GM19324 (cell line): Measurements from ENCODE around the gene COL25A1.

Experiments used
- ATAC-seq: cut with Tn5 transposase; IDR thresholded peaks from one replicate; pipeline ENCODE4 v1.9.1; 2021; ENCODE audit warnings: mild to moderate bottlenecking, moderate library complexity; ENCODE audit not compliant: unreplicated experiment, low FRiP score

Gene COL25A1

DNA sequence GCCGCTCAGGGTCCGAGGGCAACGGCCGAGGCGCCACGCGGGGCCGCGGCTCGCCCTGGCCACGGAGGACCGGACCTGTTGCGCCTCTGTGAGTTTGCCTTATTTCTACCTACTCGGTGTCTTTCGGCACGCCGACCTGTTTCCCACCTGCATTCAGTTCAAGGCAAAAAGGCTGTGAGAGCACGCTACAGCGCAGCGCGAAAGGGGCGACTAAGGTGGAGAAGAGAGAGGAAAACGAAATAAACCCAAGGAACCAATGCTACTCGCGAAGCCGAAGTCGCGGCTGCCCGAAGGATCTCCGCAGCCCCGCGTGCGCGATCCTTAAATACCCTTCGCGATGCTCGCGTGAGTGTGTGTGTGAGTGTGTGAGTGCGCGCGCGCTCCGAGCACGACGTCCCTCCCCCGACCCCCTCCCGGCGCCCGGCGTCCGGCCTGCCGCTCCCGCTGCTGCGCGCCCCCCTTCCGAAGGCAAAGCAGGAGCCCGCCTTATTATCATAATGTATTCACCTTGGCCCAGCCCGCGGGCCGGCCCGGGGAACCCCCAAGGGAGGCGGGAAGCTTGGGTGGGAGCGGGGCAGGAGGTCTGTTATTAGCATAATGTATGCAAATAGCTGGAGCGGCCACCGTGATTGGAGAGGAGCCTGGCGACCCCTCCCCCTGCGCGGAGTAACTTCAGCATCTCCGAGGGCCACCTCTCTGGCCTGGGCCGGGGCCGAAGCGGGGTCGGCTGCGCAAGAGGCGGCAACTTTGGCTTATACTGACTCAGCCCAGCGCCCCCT lies at the start of gene COL25A1:
TSS of gene COL25A1 (minus strand) at position 298 of the 779 bp plus-strand sequence.
- no peak for ATAC-seq

DNA sequence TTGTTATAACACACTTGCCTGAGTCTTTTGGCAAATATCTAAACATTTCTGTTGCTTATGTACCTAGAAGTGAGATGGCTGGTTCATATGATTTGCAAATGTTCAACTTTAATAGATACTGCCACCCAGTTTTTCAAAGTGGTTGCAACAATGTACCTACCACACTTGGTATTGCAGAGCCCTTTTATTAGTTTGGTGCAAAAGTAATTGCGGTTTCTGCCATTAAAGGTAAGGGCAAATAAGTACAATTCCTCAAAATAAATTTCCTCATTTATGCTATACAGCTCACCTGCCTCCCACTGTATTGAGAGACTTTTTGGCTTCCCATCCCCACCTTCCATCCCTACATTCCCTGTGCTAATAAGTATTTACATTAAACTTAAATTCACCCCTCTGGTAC lies 47.7 kb upstream of the COL25A1 start:
- no peak for ATAC-seq

DNA sequence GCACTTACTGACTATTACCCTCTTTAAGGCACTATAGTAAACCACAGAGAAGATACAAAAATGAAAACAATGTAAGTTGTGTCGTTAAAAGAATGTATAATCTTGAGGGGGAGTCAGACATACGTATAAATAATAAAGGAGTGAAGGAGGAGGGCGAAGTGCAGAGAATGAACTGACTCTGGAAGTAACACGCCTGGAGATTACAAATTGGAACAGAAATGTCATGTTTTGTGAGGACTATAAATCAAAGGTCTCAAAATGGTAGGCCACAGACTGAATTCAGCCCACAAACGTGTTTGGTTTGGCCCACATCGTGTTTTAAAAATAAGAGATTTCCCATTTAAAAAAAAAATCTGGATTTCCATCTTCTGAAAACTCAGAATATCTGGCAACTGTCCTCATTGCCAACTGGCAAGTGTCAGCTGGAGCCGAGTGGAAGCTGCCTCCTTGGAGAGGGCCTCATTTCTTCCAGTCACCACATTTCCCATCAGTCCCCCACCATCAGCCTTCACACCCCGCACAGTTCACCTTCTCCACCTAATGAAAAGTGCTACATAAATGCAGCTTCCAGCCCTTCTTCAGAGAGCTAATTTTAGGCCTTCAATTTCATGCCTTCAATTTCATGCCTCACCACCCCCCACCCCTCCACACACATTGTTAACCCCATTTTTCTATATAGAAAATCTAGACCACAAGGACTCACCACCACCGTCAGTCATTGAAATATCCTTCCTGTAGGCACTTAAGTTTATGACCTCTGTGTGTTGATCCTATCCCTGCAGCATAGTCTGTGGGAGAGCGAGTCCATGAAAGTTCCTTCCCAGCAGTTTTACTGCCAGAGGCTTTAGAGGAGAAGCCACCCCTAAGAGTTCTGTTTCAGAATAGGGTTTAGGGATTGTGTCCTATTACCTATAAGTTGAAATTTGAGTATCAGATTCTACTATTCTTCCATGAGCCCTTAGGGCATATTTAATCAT lies 32.0 kb upstream of the COL25A1 start:
- no peak for ATAC-seq

DNA sequence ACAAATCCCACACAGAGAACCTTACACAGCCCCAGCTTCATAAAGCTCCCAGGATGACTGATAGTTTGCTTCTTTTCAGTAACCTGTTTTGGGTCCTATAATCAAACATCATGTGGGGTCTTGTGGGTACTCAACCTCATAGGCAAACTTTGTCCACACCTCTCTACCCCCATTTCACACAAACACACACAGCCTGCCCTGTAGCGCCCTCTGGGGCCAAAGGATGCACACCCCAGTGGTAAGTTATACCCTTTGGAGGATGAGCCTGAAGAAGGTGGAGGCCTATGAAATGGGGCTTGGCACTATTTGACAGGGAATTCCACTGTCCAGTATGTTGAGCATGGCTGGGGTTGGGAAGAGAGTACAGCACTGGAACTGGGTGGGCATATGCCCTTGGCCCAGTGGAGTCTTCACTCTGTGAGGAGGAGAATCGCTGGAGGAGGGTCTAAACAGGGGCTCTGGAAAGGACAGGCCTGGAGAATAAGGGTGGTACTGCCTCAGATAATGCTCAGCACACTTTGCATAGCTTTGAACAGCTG lies 30.5 kb upstream of the COL25A1 start:
- no peak for ATAC-seq

DNA sequence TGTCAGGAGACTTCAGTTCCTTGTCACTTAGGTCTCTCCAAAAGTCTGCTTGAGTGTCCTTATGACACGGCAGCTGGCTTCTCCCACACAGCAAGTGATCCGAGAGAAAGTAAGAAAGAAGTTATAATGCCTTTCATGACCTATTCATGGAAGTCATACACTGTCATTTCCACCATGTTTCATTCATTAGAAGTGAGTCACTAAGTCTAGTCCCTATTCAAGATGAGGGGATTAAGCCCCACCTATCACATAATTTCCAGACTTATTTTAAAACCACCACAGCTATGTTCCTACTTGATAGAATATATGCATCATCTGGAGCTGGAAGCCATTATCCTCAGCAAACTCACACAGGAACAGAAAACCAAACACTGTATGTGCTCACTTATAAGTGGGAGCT lies 25.2 kb upstream of the COL25A1 start:
- no peak for ATAC-seq

DNA sequence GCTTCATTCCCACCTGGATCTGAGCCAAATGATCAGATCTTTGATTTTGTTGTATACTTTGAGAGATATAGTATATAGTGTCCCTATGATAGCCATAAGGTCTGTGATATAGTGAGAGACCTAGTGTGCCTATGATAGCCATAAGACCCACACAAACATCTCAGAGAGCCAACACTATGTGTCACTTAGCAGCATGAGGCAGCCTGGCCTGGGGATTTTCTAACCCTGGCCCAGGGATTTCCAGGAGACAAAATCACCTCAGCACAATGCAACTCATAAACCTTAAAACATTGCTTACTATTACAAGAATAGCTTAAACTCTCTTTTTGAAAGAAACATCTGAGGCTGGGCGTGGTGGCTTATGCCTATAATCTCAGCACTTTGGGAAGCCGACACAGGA lies 23.2 kb upstream of the COL25A1 start:
- ATAC-seq, result no peak

DNA sequence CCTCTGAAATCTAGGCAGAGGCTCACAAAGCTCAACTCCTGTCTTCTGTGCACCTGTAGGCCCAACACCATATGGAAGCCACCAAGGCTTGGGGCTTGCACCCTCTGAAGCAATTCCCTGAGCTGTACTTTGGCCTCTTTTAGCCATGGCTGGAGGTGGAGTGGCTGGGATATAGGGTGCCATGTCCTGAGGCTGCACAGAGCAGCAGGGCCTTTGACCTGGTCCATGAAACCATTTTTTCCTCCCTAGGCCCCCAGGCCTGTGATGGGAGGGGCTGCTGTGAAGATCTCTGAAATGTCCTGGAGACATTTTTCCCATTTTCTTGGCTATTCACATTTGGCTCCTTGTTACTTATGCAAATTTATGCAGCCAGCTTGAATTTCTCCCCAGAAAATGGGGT lies 20.9 kb upstream of the COL25A1 start:
- ATAC-seq, result no peak

DNA sequence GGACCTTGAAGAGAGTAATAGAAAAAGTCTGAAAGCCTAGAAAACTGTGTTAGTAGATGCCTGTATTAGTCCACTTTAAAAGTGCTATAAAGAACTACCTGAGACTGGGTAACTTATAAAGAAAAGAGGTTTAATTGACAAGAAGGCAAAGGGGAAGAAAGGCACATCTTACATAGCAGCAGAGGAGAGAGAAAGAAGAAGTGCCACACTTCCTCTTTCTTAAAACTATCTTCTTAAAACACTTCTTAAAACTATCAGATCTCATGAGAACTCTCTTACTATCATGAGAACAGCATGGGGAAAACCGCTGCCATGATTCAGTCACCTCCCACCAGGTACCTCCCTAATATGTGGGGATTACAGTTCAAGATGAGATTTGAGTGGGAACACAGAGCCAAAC lies 18.8 kb upstream of the COL25A1 start:
- ATAC-seq, result no peak

DNA sequence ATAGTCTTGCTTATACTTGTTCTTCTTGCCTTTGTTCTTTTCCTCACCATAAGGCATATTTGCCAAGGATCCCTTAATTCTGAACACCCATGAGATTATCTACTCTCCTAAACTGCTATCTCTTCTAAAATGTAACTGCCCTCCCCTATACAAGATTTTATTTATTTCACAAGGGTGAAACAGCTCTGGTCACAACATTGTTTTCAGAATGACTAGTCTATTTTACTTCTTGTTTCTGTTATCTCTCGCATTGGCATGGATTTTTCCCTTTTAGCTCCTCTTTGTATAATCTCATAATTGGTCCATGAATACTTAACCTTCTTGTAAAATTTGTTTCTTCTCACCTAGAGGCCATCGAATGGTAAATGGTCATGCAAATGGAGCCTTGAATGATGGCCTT lies 17.2 kb upstream of the COL25A1 start:
- no peak for ATAC-seq

DNA sequence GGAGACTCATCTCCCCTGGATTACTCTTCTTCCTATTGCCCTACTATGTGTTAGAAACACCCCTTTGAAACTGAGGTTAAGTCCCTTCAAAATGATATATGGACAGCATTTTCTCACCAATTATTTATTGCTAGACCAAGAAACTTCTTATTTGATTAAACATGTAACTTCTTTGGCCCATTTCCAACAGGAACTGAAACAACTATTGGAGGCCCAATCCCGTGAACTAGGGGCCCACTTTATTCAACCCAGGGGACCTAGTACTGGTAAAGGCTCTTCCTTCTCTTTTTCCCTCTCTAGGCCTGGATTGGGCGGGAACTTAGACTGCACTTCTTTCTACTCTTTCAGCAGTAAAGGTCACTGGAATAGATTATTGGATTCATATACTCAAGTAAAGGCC lies 16.7 kb upstream of the COL25A1 start:
- no peak for ATAC-seq

DNA sequence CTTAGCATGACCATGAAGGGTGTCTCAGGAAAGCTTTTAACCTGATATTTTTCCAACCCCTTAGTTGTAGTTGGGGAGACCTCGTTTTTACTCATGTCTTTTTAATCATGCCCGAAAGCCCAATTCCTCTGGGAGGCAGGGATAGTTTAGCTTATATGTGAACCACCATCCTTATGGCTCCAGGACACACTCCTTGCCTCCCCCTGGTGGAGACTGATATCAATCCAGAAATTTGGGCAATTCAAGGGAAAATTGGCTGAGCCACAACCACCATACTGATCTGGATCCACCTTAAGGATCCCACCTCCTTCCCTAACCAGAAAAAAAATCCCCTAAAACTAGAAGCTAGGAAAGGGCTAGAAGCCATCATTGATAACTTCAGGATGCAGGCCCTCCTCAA lies 13.4 kb upstream of the COL25A1 start:
- no peak for ATAC-seq

DNA sequence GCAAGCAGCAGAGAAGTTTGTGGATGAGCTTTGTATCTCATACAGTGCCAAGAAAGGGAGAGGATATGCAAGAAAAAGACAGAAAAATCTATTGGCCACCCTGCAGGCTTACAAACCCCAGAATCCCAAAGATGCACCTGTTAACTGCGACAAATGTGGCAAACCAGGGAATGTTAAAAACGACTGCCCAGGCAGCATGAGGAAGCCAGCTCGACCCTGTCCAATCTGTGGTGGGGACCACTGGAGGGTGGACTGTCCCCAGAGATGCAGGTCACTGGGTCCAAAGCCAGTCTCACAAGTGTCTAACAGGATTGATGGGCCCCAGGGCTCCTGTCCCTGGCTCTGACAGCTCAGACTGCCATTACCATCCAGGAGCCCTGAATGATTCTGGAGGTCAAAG lies 12.9 kb upstream of the COL25A1 start:
- ATAC-seq, result no peak

DNA sequence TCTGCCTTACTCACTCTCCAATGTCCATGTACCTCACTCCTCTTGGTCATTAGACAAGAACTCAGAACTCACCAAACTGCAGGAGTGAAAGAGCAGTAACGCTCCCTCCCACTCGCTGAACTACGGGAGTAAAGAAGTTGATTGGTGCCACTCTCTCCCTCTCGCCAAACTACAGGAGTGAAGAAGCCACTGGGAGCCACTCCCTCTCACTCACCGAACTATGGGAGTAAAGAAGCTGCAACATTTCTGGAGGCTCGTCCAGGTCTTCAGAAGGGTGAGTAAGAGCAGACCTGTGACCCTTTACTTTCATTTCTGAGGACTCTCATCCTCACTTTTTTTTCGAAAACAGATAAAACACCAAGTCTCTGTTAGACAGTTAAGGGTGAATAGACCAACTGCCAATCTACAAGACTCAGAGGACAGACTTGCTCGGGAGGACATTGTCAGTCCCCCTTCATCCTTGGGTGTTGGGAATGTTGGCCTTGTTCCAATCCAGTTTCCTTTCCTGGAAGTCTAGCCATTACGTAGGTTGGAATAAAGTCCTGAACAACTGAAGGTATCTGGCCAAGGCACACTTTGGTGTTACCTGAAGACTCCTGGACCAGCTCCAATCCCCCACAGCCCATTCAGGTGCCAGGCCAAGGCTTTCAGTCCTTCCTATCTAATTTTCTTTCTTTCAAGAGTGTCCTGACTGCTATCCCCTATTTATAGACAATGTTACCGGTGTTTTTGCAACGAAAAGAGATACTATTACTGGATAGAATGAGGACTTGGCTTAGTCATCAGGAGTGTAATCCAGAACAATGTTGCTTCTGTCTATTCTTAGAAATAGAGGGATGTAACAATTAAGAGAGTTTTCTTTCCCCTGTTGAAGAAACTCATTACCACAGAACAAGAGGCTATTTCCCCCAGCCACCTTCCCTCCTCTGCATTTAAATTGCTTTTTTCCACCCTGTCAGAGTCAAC lies 11.0 kb upstream of the COL25A1 start:
- no peak for ATAC-seq

DNA sequence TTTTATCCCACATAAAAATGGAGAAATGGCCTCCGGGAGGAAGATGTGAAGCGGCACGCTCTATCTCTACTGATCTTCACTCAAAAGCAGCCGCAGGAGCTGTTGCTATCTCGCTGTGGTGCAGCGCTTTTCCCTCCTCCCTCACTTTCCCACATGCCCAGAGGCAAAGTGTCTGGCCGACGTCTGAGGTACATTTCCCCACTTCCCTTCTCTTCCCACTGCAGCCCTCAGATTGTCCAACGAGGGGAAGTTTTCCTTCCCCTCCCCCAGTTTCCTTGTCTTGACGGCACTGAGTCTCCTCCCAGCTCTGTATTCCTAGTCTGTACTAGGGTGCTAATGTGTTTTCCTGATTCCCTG lies 660 bp upstream of the COL25A1 start:
- ATAC-seq, result no peak

DNA sequence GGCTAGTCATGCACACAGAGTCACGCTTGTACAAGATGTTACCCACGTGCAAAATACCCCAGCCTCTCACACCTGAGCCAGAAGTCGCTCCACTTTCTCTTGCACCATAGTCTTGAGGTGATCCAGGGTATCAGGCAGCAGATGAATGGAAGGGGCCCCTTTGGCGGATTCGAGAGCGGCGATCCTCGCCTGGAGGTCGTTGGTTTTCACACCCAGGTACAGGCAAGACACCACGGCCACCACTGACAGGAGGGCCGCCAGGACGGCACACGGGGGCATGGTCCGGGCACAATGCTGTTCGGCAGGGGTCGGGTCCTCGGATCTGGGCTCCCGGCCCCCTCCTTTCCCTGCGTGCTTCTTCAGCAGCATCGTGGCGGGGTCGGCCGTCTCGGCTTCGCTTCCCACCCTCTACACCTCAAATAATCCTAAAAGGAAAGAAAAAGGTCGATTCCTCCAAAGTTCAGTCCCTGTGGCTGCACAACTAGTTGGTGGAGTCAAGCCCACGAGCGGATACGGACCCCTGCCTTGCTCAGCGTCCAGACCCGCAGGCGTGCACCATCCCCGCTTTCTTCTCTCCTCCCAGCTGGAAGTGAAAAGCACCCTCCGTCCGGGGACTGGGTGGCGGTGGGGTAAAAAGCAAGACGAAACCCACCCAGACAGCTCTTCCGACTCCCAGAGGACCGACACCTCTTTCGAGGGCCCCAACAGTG lies 652 bp downstream of the COL25A1 start:
- no peak for ATAC-seq

DNA sequence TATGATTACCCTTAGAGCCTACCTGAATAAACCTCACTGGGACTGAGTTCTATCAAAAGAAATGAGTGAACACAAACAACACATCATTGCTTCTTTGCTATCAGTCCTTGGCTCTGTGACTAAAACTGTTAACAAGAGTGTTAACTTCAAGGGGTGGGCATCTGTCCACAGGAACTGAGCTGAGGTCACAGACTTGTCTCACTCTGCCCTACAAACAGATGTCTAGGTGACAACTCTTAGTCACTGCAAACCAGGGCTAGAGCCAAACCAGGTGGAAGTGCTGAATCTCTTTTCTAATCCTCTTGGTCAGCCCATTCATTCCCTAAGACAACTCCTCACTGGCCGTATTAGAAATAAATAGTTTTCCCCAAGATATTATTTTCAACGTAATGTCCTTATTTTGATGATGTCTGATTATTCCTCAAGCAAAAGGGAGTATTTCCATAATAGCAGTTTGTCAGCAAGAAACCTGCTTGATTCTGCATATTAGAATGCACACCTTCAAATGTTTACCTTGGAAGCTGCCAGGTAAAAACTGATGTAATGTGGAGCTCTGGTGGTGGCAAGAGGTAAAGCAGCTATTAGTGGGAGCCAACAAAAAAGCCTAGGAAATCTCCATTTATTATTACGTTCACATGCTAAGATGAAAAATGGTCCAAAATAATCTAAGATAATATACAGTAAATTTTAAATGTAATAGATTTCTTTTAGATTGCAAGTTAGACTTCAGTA lies 4.0 kb downstream of the COL25A1 start:
- ATAC-seq, result no peak

DNA sequence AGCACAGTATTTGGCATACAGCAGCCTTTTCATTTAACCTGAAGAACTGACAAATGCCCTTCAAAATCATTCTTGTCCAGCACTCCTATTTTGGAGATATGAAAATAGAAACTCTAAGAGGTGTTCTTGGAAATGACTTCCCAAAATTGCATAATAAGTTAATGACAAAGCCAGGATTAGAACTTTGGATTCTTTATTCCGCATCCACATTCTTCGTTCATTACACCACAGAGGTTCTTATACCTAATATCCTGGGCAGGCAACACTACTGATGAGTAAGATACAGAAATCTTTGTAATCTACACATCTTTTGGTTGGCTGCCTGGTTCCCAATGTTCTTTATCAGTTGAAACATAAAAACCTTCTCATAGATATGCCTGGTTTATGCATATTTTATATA lies 5.9 kb downstream of the COL25A1 start:
- ATAC-seq, result no peak

DNA sequence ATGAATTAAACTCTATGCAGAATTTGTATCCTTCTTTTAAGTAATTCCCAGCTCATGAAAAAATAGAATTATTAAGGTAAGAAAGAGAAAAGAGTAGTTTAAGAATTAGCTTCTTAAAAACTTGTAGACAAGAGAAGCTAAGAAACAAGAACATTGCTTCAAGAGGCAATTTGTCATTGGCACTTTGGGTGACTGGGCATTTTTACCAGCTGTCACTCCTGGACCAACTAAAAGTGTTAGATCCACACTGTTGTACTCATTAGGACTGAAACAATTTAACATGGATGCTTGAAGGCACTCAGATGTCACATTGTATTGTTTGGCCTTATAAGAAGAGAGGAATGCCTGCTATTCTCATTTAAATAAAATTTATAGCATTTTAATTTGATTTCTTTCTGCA lies 7.4 kb downstream of the COL25A1 start:
- ATAC-seq, result no peak

DNA sequence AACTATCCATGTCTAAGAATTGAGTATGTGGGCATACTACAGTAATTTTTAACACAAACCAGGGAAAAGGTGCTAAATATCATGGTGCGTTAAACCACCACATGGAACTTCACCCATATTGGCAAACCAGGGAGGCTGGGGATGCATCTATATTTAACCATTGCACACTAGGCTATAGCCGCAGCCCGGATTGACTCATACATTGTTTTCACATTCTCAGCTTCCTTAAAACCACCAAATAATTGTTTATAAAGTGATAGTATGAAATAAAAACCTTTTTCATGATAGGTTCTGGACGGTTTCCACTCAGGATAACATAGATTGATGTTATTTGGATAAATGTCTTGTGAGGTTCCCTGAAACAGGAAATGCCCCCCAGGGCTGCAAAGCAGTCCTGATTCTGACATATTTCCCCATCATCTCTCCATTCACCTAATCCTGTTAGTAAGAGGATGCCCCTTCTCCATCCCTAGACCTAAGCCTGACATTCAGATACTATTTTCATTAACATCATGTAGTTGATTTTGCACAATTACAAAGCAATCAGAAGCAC lies 7.9 kb downstream of the COL25A1 start:
- no peak for ATAC-seq
